ENCODE measurements around the gene LRRD1. TPM values are rescaled to one million over a fixed set of nuclear protein-coding genes. Genes with fewer than 3 reads are reported as not detected.
"Not testable (repeated sequence)": the region's sequence is repeated elsewhere in the genome, so short reads cannot be mapped to it uniquely, and the experiment has no call there.

LRRD1 gene
- 0.78 TPM for total RNA-seq

DNA sequence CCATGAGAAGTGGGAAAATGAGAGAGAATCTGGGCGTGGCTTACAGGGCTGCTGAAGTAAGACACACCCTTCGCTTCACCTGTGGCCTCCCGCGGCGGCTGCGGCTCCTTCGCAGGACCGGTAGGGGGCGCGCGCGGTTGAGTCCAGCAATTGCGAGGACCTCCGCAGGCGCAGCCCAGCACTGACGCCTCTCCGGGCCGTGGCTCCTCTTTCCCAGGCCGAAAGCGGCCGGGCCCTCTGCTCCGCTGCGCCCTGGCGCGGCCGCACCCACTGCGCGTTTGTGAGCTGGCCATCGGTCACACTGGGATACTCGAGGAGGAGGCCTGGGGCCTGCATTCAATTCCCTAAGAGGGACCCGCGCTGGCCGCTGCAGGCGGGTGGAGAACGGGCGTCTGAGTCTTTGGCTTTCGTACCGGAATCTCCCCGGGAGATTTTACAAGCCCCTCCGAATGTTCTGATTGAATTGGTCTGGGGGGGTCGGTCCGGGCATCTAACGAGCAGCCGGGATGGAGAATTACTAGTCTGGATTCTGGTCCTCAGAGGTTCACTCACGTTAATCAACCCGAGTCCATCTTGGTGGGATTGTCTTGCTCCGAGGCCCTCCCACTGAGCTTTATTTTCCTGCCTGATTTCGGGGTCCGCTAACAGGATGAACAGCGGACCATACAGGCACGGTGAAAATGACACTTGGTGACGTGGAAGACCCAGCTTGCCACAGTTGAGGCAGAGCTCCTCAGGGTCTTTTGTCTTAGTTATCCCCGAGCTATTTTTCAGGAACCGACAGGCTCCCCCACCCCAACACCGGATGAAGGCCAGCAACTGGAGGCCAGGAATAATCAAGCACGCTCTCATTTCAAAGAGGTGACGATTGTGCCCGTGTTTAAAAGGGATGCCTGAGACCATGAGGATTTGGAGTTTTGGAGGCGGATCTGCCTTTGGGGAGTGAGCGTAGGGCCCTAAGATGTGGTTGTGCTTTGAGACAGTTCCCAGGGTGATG is at the start of gene LRRD1:
Gene LRRD1, minus strand, starts transcription at position 215 of the 997 bp plus-strand sequence. CDS start 13,940 bp downstream, outside the sequence.
- peak; percentile 77 for DNase-seq

GRCh38 chr7:92228742-92229141 is 49.8 kb upstream of the LRRD1 start:
- DNase-seq: no peak

DNA sequence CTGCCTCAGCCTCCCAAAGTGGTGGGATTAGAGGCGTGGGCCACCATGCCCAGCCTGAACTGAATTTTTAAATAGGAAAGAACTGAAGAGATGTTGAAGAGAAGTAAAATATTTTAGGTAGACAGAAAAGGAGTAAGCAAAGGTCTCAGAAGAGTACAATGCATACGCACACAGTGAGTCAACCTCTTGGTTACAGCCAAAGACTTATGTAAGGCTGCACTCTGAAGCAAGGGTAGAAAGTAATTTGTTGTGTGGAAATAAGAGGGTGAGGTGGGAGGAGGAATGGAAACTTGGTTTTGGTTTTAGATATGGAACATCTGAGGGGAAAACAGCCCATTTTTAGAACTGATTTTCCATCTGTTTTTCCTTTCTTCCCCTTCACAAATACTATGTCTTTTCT is 49.2 kb upstream of the LRRD1 start:
- DNase-seq: no peak

- DNase-seq: no peak
These were observed 48.0 kb upstream of the LRRD1 start for GRCh38 chr7:92226981-92227380.

DNA sequence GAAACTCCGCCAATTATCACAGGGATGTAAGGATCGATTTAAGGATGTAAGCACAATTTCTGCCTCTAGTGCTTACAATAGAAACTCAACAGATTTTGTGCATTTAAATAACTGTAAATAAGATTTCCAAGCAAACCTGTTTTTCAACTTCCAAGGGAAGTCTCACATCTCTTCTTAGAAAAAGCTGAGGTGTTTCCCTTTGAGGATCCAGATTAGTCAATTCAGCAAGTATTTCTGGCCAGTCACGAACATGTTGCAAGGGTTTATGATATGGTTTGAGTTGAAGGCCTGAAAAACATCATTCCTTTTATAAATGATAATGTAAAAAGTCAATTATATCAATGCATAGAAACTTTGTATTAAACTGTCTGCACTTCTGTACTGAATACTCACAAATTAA is 42.8 kb upstream of the LRRD1 start:
- DNase-seq: no peak

DNA sequence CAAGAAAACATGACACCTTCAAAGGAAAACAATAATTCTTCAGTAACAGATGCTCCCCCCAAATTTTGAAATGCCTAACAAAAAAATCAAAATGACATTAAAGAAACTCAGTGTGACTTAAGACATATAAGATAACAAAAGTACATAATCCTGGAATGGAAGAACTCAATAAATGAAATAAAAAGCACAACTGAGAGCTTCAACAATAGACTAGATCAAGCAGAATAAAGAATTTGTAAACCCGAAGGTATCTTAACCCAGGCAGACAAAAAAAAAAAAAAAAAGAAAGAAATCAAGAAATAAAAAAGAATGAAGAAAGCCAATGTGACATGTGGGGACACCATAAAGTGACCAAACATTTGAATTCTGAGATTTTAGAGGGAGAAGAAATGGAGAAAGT is 27.7 kb upstream of the LRRD1 start:
- DNase-seq: no peak

DNA sequence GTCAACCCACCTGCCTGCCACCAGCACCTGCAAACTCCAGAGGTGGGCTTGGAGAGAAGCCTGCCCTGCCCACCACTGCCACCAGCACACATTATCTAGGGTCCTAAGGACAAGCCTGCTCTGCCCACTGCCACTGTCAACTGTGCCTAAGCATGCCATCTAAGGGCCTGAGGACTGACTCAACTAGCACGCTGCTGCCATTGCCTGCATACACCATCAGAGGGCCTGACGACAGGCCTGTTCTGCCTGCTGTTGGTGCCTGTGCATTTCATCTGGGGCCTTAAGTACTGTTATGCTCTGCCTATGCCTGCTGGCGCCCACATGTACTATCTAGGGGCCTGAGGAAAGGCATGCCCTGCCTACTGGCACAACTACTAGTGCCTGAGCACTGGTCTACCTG is 27.0 kb upstream of the LRRD1 start:
- DNase-seq: no peak

DNA sequence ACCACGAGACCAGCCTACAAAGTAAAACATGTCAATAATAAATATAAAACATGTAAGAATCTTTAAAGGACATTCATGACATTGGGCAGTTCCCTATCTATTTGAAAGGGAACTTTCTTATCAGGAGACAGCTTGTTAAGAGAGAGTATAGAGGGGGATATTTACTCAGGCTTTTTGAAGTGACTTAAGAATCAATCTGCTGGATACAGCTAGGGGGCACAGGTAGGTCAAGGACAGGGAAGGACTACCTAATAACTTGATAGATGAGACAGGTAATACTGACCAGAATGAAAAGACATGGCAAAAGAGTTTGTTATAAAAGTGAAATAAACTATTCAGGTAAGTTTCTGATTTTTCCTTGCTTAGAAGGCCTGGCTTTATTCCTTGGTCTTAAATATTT is 21.8 kb upstream of the LRRD1 start:
- no peak for DNase-seq

- no peak for DNase-seq
These were observed 13.4 kb upstream of the LRRD1 start for GRCh38 chr7:92192326-92192725.

DNA sequence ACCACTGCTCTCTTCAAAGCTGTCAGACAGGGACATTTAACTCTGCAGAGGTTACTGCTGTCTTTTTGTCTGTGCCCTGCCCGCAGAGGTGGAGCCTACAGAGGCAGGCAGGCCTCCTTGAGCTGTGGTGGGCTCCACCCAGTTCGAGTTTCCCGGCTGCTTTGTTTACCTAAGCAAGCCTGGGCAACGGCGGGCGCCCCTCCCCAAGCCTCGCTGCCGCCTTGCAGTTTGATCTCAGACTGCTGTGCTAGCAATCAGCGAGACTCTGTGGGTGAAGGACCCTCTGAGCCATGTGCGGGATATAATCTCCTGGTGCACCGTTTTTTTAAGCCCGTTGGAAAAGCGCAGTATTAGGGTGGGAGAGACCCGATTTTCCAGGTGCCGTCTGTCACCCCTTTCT is 10.3 kb upstream of the LRRD1 start:
- DNase-seq: not testable (repeated sequence)

DNA sequence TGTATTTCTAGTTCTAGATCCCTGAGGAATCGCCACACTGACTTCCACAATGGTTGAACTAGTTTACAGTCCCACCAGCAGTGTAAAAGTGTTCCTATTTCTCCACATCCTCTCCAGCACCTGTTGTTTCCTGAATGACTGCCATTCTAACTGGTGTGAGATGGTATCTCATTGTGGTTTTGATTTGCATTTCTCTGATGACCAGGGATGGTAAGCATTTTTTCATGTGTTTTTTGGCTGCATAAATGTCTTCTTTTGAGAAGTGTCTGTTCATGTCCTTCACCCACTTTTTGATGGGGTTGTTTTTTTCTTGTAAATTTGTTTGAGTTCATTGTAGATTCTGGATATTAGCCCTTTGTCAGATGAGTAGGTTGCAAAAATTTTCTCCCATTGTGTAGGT is 5.4 kb upstream of the LRRD1 start:
- not testable (repeated sequence) for DNase-seq

GRCh38 chr7:92177362-92177761 is 1.6 kb downstream of the LRRD1 start:
- DNase-seq: no peak

DNA sequence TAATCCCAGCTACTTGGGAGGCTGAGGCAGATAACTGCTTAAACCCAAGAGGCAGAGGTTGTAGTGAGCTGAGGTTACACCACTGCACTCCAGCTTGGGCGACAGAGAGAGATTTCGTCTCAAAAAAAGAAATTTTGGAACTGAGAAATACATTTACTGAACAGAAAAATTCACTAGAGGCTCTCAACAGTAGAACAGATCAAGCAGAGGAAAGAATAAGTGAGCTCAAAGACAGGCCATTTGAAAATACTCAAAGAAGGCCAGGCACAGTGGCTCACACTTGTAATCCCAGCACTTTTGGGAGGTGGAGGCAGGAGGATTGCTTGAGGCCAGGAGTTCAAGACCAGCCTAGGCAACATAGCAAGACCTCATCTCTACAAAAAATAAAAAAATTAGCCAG is 9.4 kb downstream of the LRRD1 start:
- DNase-seq: not testable (repeated sequence)

DNA sequence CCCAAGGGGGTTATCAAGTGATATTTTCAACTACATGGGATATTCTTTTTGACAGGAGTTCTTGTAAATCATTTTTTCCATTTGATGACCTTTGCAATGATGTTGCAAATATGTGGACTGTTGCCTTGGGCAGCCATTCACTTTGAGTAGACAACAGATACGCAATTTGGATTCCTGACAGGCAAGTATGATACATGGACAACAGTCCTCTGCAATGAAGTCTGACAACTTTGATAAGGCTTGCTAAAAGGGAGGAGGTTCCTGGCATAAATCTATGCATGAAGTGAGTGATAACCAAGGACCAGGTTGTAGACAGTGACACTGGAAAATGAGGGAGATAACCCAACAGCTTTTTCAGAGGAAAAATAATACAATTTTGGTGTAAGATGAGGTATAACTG is 17.7 kb downstream of the LRRD1 start:
- no peak for DNase-seq

- DNase-seq: no peak
These were observed 20.0 kb downstream of the LRRD1 start for GRCh38 chr7:92158660-92159575.

DNA sequence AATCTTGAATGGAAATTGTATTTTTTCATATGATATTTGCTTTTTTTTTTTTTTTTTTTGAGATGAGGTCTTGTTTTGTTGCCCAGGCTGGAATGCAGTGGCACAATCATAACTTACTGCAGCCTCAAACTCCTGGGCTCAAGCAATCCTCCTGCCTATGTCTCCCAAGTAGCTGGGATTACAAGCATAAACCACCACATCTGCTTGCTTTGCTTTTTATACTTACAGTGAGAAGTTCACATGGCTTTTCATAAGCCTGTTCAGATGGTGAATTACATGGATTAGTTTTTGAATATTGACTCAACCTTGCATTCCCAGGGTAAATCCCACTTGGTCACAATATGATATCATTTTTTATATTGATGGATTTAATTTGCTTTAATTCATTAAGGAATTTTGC is 22.0 kb downstream of the LRRD1 start:
- no peak for DNase-seq

- DNase-seq: no peak
These were observed 23.7 kb downstream of the LRRD1 start for GRCh38 chr7:92155108-92155739.

- DNase-seq: no peak
These were observed 28.4 kb downstream of the LRRD1 start for GRCh38 chr7:92150450-92151017.

GRCh38 chr7:92149736-92150239 is 29.2 kb downstream of the LRRD1 start:
- no peak for DNase-seq

GRCh38 chr7:92143192-92143880 is 35.6 kb downstream of the LRRD1 start:
- DNase-seq: not testable (repeated sequence)

DNA sequence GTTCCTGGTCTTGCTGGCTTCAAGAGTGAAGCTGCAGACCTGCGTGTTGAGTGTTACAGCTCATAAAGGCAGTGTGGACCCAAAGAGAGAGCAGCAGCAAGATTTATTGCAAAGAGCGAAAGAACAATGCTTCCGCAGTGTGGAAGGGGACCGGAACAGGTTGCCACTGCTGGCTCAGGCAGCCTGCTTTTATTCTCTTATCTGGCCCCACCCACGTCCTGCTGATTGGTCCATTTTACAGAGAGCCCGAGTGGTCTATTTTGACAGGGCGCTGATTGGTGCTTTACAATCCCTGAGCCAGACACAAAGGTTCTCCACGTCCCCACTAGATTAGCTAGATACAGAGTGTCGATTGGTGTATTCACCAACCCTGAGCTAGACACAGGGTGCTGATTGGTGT is 36.2 kb downstream of the LRRD1 start:
- not testable (repeated sequence) for DNase-seq
